Measurements from ENCODE around the gene ZDHHC22. TPM values are rescaled to one million over a fixed set of nuclear protein-coding genes. Genes with fewer than 3 reads are reported as not detected.

The ZDHHC22 gene
- total RNA-seq, 3 donors from 2014 or later (not counting 1 experiment from before 2014, with no cell fraction given): not detected

DNA sequence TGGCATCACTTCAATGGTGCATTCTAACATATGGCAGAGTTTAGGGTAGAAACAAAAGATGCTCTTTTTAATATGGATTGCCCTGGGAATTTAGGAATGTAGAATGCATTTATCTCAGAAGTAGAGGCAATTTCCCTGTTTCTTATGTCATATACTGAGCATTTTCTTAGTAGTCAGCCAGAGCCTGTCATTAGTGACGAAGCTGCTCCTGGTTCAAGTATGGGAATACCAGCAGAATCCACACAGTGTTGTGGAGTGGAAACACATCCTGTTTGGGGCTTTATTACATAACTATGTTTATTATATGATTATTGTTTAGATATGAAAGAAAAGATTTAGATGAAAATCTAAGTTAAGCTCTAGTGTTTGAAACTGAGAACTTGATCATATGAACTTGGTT lies 31.3 kb downstream of the ZDHHC22 start:
- no peaks in the 10 kb centered on the region for H3K9me3 Mint-ChIP-seq
- Histone ChIP-seq H3K9me3 (ENCODE audit: control insufficient read depth, insufficient read depth, low read length) (no peaks in the 10 kb centered on the region), H3K27ac (ENCODE audit: low read length) (no peak overlapping the region), H3K36me3 (ENCODE audit: control insufficient read depth, insufficient read depth, low read length) (peaks cover 47% of the 10 kb centered on the region), H3K4me3 (ENCODE audit: low read length) (no peak overlapping the region), H3K4me1 (ENCODE audit: control insufficient read depth, insufficient read depth, low read length) (no peaks in the 10 kb centered on the region), H3K27me3 (ENCODE audit: control insufficient read depth, insufficient read depth, low read length) (no peaks in the 10 kb centered on the region)
- TF ChIP-seq, protein P1, sequence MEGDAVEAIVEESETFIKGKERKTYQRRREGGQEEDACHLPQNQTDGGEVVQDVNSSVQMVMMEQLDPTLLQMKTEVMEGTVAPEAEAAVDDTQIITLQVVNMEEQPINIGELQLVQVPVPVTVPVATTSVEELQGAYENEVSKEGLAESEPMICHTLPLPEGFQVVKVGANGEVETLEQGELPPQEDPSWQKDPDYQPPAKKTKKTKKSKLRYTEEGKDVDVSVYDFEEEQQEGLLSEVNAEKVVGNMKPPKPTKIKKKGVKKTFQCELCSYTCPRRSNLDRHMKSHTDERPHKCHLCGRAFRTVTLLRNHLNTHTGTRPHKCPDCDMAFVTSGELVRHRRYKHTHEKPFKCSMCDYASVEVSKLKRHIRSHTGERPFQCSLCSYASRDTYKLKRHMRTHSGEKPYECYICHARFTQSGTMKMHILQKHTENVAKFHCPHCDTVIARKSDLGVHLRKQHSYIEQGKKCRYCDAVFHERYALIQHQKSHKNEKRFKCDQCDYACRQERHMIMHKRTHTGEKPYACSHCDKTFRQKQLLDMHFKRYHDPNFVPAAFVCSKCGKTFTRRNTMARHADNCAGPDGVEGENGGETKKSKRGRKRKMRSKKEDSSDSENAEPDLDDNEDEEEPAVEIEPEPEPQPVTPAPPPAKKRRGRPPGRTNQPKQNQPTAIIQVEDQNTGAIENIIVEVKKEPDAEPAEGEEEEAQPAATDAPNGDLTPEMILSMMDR (IDR thresholded peaks at IDR 0.05): no peak
- H3K27ac Mint-ChIP-seq: no peak overlapping the region
- no peak for DNase-seq
- no peaks in the 10 kb centered on the region for H3K36me3 Mint-ChIP-seq
- no peak overlapping the region for H3K4me3 Mint-ChIP-seq
- no peak for ATAC-seq
- no peaks in the 10 kb centered on the region for H3K27me3 Mint-ChIP-seq (ENCODE audit: low read depth in 2 of 2)
- 100% methylated on average over 1 of the region's 1 CpG for WGBS (ENCODE audit: insufficient coverage)
- intact Hi-C loops (cut with micrococcal nuclease): no loop called here
- H3K4me1 Mint-ChIP-seq: peaks cover 0 to 1% of the 10 kb centered on the region in 2 donors

- intact Hi-C loops (cut with micrococcal nuclease): no loop called here
- no peaks in the 10 kb centered on the region for H3K9me3 Mint-ChIP-seq
- no peaks in the 10 kb centered on the region for H3K27me3 Mint-ChIP-seq (ENCODE audit: low read depth in 2 of 2)
- Histone ChIP-seq H3K27me3 (ENCODE audit: control insufficient read depth, insufficient read depth, low read length) (no peaks in the 10 kb centered on the region), H3K4me1 (ENCODE audit: control insufficient read depth, insufficient read depth, low read length) (no peaks in the 10 kb centered on the region), H3K27ac (ENCODE audit: low read length) (no peak overlapping the region), H3K4me3 (ENCODE audit: low read length) (no peak overlapping the region), H3K36me3 (ENCODE audit: control insufficient read depth, insufficient read depth, low read length) (peaks cover 47% of the 10 kb centered on the region), H3K9me3 (ENCODE audit: control insufficient read depth, insufficient read depth, low read length) (no peaks in the 10 kb centered on the region)
- H3K36me3 Mint-ChIP-seq: no peaks in the 10 kb centered on the region
- WGBS (ENCODE audit: insufficient coverage): 87% methylated on average over 5 of the region's 6 CpGs
- ATAC-seq: no peak
- H3K4me3 Mint-ChIP-seq: no peak overlapping the region
- DNase-seq: no peak
- TF ChIP-seq, protein P1 (IDR thresholded peaks at IDR 0.05): no peak
- H3K27ac Mint-ChIP-seq: no peak overlapping the region
- H3K4me1 Mint-ChIP-seq: peaks cover 0 to 5% of the 10 kb centered on the region in 2 donors
Observed at GRCh38 chr14:77109656-77110055, 31.9 kb downstream of the ZDHHC22 start.

DNA sequence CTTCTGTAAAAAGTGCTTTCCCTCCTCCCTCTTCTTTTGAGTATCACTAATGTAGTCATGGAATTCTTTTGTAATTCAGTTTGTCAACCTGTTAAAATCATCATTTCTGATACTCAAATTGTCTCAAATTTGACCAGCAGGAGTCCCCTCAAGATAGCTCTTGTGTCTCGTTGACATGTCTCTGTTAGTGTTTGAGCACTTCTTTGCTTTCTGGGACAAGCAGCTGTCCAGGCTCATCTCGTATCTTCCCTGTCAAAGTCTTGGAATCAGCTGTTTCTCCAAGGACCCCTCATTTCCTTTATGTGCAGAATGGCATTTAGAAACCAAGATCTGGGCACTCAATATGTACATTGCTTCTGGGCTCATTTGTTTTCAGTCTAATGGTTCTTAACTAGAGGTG lies 32.8 kb downstream of the ZDHHC22 start:
- no peak overlapping the region for H3K4me3 Mint-ChIP-seq
- DNase-seq (peak in 1 of 2 donors; percentile 32), ATAC-seq (no peak)
- Histone ChIP-seq H3K36me3 (ENCODE audit: control insufficient read depth, insufficient read depth, low read length) (peaks cover 38% of the 10 kb centered on the region), H3K4me1 (ENCODE audit: control insufficient read depth, insufficient read depth, low read length) (no peaks in the 10 kb centered on the region), H3K4me3 (ENCODE audit: low read length) (no peak overlapping the region), H3K9me3 (ENCODE audit: control insufficient read depth, insufficient read depth, low read length) (no peaks in the 10 kb centered on the region), H3K27ac (ENCODE audit: low read length) (no peak overlapping the region), H3K27me3 (ENCODE audit: control insufficient read depth, insufficient read depth, low read length) (no peaks in the 10 kb centered on the region)
- intact Hi-C loops (cut with micrococcal nuclease): no loop called here
- H3K27ac Mint-ChIP-seq: no peak overlapping the region
- TF ChIP-seq, protein P1 (IDR thresholded peaks at IDR 0.05): no peak
- H3K36me3 Mint-ChIP-seq: no peaks in the 10 kb centered on the region
- peaks cover 0 to 5% of the 10 kb centered on the region in 2 donors for H3K4me1 Mint-ChIP-seq
- 86% methylated on average over 2 of the region's 2 CpGs for WGBS (ENCODE audit: insufficient coverage)
- H3K9me3 Mint-ChIP-seq: no peaks in the 10 kb centered on the region
- no peaks in the 10 kb centered on the region for H3K27me3 Mint-ChIP-seq (ENCODE audit: low read depth in 2 of 2)

- Histone ChIP-seq H3K36me3 (ENCODE audit: control insufficient read depth, insufficient read depth, low read length) (peaks cover 30% of the 10 kb centered on the region), H3K9me3 (ENCODE audit: control insufficient read depth, insufficient read depth, low read length) (no peaks in the 10 kb centered on the region), H3K4me3 (ENCODE audit: low read length) (no peak overlapping the region), H3K27ac (ENCODE audit: low read length) (no peak overlapping the region), H3K27me3 (ENCODE audit: control insufficient read depth, insufficient read depth, low read length) (no peaks in the 10 kb centered on the region), H3K4me1 (ENCODE audit: control insufficient read depth, insufficient read depth, low read length) (no peaks in the 10 kb centered on the region)
- intact Hi-C loops (cut with micrococcal nuclease): no loop called here
- Mint-ChIP-seq H3K4me1 (peaks cover 0 to 5% of the 10 kb centered on the region in 2 donors), H3K36me3 (no peaks in the 10 kb centered on the region), H3K27me3 (ENCODE audit: low read depth in 2 of 2) (no peaks in the 10 kb centered on the region), H3K4me3 (no peak overlapping the region), H3K9me3 (no peaks in the 10 kb centered on the region), H3K27ac (no peak overlapping the region)
- TF ChIP-seq, protein P1 (IDR thresholded peaks at IDR 0.05): no peak
- DNase-seq: no peak
- 100% methylated on average over 2 of the region's 2 CpGs for WGBS (ENCODE audit: insufficient coverage)
- ATAC-seq: no peak
Observed at GRCh38 chr14:77107228-77107627, 34.4 kb downstream of the ZDHHC22 start.

All from natural killer cell (primary cell).